Measurements from ENCODE around the gene PNLIPRP3. TPM values are rescaled to one million over a fixed set of nuclear protein-coding genes. Genes with fewer than 3 reads are reported as not detected.

PNLIPRP3 gene
- total RNA-seq, 1 experiment from 2014 or later, result not detected

GRCh38 chr10:116524736-116525135, 97.1 kb downstream of the PNLIPRP3 start:
- Histone ChIP-seq H2AFZ (ENCODE audit: low read length) (no peak overlapping the region), H3K27ac (ENCODE audit: insufficient read length, low read depth, low read length) (no peak overlapping the region), H4K20me1 (ENCODE audit: control insufficient read depth, insufficient read depth, insufficient read length) (no peaks in the 10 kb centered on the region), H2BK12ac (ENCODE audit: insufficient read length, low read depth, low read length) (no peak overlapping the region), H2BK5ac (ENCODE audit: insufficient read length, low read length) (no peak overlapping the region), H3T11ph (ENCODE audit: low read length) (no peak overlapping the region), H3K23me2 (ENCODE audit: insufficient read length, low read depth, low read length, poor library complexity, severe bottlenecking) (no peaks in the 10 kb centered on the region), H4K91ac (ENCODE audit: insufficient read length, low read depth, low read length) (no peak overlapping the region), H2BK20ac (ENCODE audit: low read depth, low read length, poor library complexity, severe bottlenecking) (no peak overlapping the region), H3K4me1 (ENCODE audit: insufficient read depth, low read length) (no peaks in the 10 kb centered on the region), H3K79me2 (ENCODE audit: insufficient read depth, low read length) (no peaks in the 10 kb centered on the region), H3K27me3 (ENCODE audit: insufficient read depth, low read length) (no peaks in the 10 kb centered on the region), H3K14ac (ENCODE audit: insufficient read depth, low read length) (no peak overlapping the region), H3K4me2 (ENCODE audit: insufficient read depth, insufficient read length, low read length) (no peak overlapping the region), H3K23ac (ENCODE audit: insufficient read length, low read depth, low read length) (no peak overlapping the region), H2AK5ac (ENCODE audit: insufficient read length, low read length) (no peak overlapping the region), H3K18ac (ENCODE audit: insufficient read length, low read depth, low read length) (no peak overlapping the region), H3K9ac (ENCODE audit: extremely low read depth, insufficient read length, low read length) (no peak overlapping the region), H4K8ac (replicated peaks; ENCODE audit: insufficient read length, low read depth, low read length) (no peak overlapping the region), H2BK120ac (ENCODE audit: low read depth, low read length, poor library complexity, severe bottlenecking) (no peak overlapping the region), H4K5ac (ENCODE audit: insufficient read length, low read depth, low read length) (no peak overlapping the region), H3K79me1 (ENCODE audit: insufficient read depth, low read depth, low read length, poor library complexity, severe bottlenecking) (no peaks in the 10 kb centered on the region), H2BK15ac (ENCODE audit: low read depth, low read length) (no peak overlapping the region), H3K56ac (ENCODE audit: insufficient read length, low read depth, low read length) (no peak overlapping the region), H3K9me3 (ENCODE audit: control insufficient read depth, low read depth, low read length) (no peaks in the 10 kb centered on the region), H3K4ac (ENCODE audit: low read depth, low read length) (no peak overlapping the region)
- no peak for DNase-seq
- Mint-ChIP-seq H3K9me3 (no peaks in the 10 kb centered on the region), H3K36me3 (ENCODE audit: insufficient read depth in 1 of 3, low read depth in 3 of 3) (no peaks in the 10 kb centered on the region; a peak in 1 of 7 replicates), H3K27me3 (ENCODE audit: low read depth) (no peaks in the 10 kb centered on the region), H3K27ac (no peak overlapping the region), H3K4me1 (peaks cover 2 to 4% of the 10 kb centered on the region in 2 experiments; a peak in 3 of 4 replicates), H3K4me3 (no peak overlapping the region)
- TF ChIP-seq CTCF (conservative IDR thresholded peaks at IDR 0.05), result no peak
- WGBS (ENCODE audit: extremely low coverage, insufficient read length, low lambda C conversion rate), result no CpG with 5 or more reads among the region's 3 CpGs
